Cardiac fibroblast (primary cell): Measurements from ENCODE around the gene TRA2B.

Source experiments
- DNase-seq, 2 donors: peaks; one replicate each; pipeline versions ENCODE4 v3.0.0 to v3.0.0-alpha.2; 2010; ENCODE audit warnings: low read depth in 2 of 2
- H3K4me3 ChIP-seq, 2 donors: replicated peaks in 1 of 2; 1 replicate in 1 of 2; 2 replicates in 1 of 2; pipeline ENCODE4 v1.5.1; 2011; ENCODE audit warnings: low read depth in 2 of 2, low read length in 2 of 2, mild to moderate bottlenecking in 2 of 2, moderate library complexity in 1 of 2
- TF ChIP-seq, protein P1 (sequence below): IDR thresholded peaks from one replicate; pipeline ENCODE4 v1.5.1; 2011; ENCODE audit warnings: low read depth, mild to moderate bottlenecking, low read length, inconsistent platforms

TRA2B gene

DNA sequence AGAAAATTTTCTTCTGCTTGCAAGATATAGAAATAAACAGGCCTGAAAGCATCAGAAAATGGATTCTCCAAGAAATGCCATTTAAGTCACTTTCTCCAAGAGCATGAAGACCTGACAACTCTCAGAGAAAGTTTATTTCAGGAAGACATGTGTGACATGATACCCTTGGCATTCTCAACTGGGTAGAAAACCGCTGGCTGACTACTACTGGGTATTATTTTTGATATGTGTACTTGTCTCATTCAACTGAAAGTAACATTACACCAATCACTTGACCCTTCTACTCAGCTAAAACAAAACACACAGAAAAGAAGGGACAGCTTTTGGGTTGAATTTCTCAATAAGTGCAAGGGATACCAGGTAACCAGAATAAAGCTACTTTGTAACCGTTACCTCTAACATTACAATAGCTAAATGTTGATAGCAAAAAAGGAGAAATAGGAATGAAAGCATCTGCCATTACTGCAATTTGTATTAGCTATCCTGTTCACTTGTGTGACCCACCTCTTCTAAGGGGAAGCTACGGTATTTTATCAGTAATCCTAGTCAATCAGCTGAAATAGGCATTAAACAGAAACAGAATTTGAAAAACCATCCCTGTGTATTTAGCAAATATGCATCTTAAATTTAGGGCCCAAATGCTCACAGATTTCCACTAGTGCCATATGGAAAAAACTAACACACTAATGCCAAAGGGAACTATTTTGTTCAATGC lies 7.3 kb downstream of the TRA2B start:
- DNase-seq = peak in 1 of 2 donors; percentile 49
- H3K4me3 ChIP-seq = no peak overlapping the region
- TF ChIP-seq, protein P1, sequence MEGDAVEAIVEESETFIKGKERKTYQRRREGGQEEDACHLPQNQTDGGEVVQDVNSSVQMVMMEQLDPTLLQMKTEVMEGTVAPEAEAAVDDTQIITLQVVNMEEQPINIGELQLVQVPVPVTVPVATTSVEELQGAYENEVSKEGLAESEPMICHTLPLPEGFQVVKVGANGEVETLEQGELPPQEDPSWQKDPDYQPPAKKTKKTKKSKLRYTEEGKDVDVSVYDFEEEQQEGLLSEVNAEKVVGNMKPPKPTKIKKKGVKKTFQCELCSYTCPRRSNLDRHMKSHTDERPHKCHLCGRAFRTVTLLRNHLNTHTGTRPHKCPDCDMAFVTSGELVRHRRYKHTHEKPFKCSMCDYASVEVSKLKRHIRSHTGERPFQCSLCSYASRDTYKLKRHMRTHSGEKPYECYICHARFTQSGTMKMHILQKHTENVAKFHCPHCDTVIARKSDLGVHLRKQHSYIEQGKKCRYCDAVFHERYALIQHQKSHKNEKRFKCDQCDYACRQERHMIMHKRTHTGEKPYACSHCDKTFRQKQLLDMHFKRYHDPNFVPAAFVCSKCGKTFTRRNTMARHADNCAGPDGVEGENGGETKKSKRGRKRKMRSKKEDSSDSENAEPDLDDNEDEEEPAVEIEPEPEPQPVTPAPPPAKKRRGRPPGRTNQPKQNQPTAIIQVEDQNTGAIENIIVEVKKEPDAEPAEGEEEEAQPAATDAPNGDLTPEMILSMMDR = no peak

DNA sequence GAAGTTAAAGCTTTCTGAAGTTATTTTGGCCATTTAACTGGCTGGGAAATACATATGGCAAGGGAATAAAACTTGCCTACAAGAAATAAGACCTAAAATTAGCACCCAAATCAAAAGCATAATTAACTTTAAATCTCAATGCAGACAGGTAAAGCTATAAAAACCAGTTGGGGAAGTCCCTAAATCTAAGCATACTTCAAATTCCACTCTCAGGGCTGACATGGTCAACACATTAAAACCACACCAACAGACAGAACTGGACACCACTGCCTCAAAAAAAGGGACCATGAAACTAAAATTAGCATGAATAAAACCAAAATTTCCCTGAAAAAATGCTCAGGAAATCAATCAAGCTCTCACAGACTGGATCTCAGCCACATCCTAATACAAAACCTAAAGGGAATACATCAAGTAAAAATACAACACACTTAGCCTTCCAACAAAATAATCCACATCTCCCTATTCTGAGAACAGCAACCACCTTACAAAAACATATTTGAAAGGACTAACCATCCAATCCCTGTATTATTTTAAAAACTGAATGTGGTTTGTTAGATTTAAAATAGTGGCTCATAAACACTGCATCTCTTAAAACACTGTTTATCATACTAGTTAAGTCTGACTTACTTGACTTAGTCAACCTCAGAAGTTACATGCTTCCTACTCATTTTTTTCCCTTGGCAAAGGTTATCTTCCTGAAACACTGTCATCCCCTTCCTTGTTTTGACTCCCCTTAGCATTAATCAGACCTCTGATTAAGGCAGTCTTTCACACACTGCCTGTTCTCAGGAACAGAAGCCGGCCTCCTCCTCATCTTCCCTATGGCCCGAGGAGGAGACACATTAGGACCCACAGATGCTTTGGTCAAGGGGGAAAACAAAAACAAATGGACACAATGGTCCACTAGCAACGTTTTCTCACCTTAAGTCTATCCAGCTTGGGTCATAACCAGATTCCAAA lies 8.3 kb downstream of the TRA2B start:
- TF ChIP-seq, protein P1 = no peak
- H3K4me3 ChIP-seq = no peak overlapping the region
- DNase-seq = peak in 1 of 2 donors; percentile 53

DNA sequence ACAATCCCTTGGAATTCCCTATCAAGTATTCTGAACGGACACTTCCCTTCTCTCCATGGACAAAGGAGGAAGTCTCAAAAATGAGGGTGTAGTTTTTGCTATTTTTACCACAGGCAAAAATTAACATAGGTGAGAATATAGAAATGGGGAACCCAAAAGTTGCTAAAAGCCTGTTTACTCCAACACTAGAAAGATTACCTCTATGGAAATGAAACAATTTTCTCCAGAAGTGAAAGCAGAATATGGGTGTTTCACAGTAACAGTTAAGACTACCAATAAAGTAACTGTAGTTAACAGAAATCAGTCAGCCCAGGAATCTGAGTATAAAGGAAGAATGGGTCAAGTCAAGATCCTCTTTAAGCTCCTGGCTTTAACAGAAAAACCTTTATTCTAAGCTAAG lies 9.3 kb downstream of the TRA2B start:
- TF ChIP-seq, protein P1 = no peak
- no peak overlapping the region for H3K4me3 ChIP-seq
- no peak for DNase-seq

DNA sequence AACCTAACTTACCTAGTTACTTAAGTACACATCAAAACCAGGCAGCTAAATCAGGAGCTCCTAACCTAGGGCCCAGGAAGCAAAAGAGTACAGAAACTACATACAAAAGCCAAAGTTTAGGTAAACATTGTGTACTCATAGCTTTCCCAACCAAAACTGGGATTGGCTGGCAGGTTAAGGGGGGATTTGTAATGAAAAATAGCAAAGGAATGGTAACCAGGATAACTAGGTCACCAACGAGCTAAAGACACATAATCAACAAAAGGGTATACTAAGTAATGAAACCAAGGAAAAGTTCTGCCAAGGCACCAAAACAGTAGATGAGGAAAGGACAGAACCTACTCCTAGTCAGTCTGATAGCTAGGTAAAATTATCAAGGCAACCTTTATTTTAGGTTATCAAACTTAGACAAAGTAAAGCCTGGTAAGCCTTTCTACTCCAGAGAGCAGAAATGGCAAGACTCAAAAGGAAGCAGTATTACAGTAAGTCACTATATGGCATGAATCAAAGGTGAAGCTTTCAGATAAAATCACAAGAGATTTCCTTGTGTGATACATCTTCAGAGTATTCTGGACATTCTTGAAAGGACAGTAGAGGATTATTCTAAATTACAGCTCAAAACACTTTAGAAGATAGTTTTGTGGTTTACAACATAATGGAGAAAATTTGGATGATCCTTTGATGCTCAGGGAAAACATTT lies 10.2 kb downstream of the TRA2B start:
- no peak overlapping the region for H3K4me3 ChIP-seq
- no peak for DNase-seq
- TF ChIP-seq, protein P1 = no peak

DNA sequence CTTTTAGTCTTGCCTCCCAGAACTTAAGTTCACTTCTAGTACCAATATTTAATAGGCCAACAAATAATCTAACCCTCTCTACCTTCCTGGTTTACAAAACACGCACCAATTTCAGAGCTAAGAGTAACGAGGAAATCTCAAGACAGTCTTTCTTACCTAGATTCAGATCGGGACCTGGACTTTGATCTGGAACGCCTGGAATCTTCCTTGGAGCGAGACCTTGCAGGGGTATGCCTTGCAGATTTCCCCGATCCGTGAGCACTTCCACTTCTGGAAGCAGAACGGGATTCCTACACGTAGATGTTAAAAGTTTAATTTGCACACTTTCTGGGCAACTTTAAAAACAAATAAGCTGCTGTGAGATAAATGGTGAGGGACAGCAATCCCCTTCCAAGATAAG lies 11.4 kb downstream of the TRA2B start:
- TF ChIP-seq, protein P1 = no peak
- no peak for DNase-seq
- no peak overlapping the region for H3K4me3 ChIP-seq

DNA sequence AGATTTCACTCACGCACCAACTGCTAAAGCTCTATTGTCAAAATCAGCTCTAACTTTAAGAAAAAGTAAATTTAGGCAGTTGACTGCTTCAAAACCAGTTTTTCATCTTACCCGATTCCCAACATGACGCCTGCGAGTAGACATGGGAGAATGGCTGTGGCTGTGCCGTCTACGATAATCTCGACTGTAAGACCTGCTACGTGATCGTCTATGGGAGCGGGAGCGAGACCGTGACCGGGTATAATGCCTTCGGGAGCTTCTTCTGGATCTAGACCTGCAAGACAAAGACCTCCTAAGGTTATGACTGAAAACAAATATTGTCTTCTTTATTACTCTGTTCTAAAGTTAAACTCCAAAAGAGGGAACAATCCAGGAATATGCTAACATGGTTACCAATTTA lies 12.5 kb downstream of the TRA2B start:
- no peak for DNase-seq
- TF ChIP-seq, protein P1 = no peak
- no peak overlapping the region for H3K4me3 ChIP-seq
